HG03066 (cell line): ENCODE measurements around the gene AKR1D1.
A peak's percentile ranks its signal among the peaks of the same experiment; 100 is the strongest.
"Not testable (repeated sequence)": the region's sequence is repeated elsewhere in the genome, so short reads cannot be mapped to it uniquely, and the experiment has no call there.

Experiments used
- ATAC-seq: cut with Tn5 transposase; IDR thresholded peaks from one replicate; pipeline ENCODE4 v1.9.1; 2021; ENCODE audit warnings: low read depth; ENCODE audit not compliant: unreplicated experiment

The AKR1D1 gene

GRCh38 chr7:138116141-138116540, 39.9 kb downstream of the AKR1D1 start:
- no peak for ATAC-seq

DNA sequence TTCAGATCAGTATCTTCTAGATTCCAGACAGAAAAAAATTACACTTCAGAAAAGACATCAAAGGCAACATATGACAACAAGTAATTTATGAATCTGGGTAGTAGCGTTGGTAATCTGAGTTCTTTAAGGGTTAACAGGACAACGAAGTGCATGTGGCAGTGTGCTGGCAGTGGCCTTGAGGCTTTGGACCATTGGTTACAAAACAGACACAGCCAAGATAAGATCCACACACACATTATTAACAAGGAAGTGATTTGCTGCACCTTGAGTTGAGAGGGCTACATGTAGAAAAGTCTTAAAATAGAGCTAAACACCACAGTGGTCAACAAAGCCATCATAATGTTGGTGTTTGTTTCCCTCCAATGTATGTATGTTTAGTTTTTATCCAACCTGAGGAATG, 40.6 kb downstream of the AKR1D1 start:
- no peak for ATAC-seq

GRCh38 chr7:138120140-138120827, 44.0 kb downstream of the AKR1D1 start:
- no peak for ATAC-seq

- ATAC-seq: no peak
These were observed 45.9 kb downstream of the AKR1D1 start for GRCh38 chr7:138122162-138122561.

DNA sequence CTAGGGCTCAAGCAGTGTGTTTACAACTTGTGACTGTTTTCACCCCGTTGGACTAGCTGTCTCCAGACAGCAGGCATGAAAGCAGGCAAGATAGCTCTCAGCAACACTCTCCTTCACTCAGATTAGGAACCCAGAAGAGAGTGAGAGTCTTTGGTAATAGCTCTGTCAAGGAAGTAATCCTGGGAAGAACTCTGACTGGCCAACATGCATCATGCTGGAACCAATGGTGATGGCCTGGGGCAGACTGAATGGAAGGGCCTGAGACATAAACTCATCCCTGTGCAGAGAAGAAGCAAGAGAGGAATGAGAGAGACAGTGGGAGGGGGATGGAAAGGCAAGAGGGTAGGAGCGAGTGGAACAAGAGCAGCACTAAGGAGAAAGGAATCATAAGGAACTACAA, 48.9 kb downstream of the AKR1D1 start:
- no peak for ATAC-seq

- ATAC-seq: peak; percentile 79
These were observed 49.4 kb downstream of the AKR1D1 start for GRCh38 chr7:138125598-138126111.

- ATAC-seq: no peak
These were observed 50.7 kb downstream of the AKR1D1 start for GRCh38 chr7:138126928-138127327.

- ATAC-seq: no peak
These were observed 51.7 kb downstream of the AKR1D1 start for GRCh38 chr7:138127996-138128395.

- ATAC-seq: no peak
These were observed 53.4 kb downstream of the AKR1D1 start for GRCh38 chr7:138129551-138130165.

GRCh38 chr7:138137423-138138171, 61.3 kb downstream of the AKR1D1 start:
- no peak for ATAC-seq

DNA sequence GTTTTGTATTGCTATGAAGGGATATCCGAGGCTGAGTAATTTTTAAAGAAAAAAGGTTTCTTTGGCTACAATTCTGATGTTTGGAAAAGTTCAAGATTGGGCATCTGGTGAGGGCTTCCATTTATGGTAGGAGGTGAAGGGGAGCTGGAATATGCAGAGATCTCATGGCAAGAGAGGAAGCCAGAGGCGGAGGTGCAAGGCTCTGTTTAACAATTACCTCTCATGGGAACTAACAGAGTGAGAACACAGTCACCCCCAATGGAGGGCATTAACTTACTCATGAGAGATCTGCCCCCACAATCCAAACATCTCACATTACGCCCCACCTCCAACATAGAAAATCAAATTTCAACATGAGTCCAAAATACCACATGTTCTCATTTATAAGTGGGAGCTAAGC, 62.0 kb downstream of the AKR1D1 start:
- no peak for ATAC-seq

- ATAC-seq: no peak
These were observed 66.4 kb downstream of the AKR1D1 start for GRCh38 chr7:138142583-138143201.

DNA sequence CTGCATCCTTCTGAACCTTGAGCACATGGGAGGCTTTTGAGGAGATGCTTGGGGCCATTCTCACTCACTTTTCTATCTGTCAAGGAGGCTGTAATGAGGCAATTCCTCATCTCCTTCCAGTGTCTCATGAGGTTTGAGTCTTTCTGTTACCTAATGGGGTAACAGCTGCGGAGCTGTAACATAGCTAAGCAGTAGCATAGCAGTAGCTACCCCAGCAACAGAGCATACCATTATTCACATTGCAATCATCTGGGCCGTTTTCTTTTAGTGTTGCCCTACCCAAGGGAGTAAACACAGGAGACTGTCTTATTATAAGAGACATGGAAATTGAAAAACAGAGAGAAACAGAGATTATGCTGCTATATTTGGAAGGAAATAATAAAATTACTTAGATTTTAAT, 68.7 kb downstream of the AKR1D1 start:
- ATAC-seq: no peak

- ATAC-seq: not testable (repeated sequence)
These were observed 70.0 kb downstream of the AKR1D1 start for GRCh38 chr7:138146221-138146620.

- not testable (repeated sequence) for ATAC-seq
These were observed 70.8 kb downstream of the AKR1D1 start for GRCh38 chr7:138146757-138147734.

- no peak for ATAC-seq
These were observed 75.7 kb downstream of the AKR1D1 start for GRCh38 chr7:138151731-138152577.

GRCh38 chr7:138154661-138155060, 78.4 kb downstream of the AKR1D1 start:
- no peak for ATAC-seq

DNA sequence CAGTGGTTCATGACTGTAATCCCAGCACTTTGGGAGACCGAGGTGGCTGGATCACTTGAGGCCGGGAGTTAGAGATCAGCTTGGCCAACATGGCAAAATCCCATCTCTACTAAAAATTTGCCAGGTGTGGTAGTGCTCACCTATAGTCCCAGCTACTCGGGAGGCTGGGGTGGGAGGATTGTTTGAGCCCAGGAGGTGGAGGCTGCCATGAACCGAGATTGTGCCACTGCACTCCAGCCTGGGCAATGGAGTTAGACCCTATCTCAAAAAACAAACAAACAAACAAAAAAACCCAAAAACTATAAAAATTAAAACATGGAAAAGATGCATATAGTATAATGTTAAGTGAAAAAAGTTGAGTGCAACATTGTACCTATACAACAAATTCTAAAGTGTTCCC, 81.4 kb downstream of the AKR1D1 start:
- ATAC-seq: no peak
